GM23248 (cell line): Measurements from ENCODE around the gene CYTL1. TPM values are rescaled to one million over a fixed set of nuclear protein-coding genes. Genes with fewer than 3 reads are reported as not detected.

ENCODE experiments used
- DNase-seq: peaks from one replicate; pipeline ENCODE4 v3.0.0-alpha.2; 2015
- H2AFZ ChIP-seq: fragments of 200-600 bp; sonication (generic); 2 replicates; pipeline ENCODE4 v1.6.1; 2016; ENCODE audit warnings: antibody characterized with exemption
- H3F3A ChIP-seq: fragments of 200-600 bp; sonication (generic); 2 replicates; pipeline ENCODE4 v1.6.1; 2016; ENCODE audit warnings: mild to moderate bottlenecking, antibody characterized with exemption, mixed run types; ENCODE audit not compliant: insufficient read depth
- H3K27ac ChIP-seq: fragments of 200-600 bp; sonication (generic); 2 replicates; pipeline ENCODE4 v1.5.1; 2016; ENCODE audit warnings: mild to moderate bottlenecking
- H3K27me3 ChIP-seq: fragments of 200-600 bp; sonication (generic); replicated peaks from 2 replicates; pipeline ENCODE4 v1.6.1; 2016; ENCODE audit warnings: mild to moderate bottlenecking; ENCODE audit not compliant: insufficient read depth
- H3K36me3 ChIP-seq: fragments of 200-600 bp; sonication (generic); 2 replicates; pipeline ENCODE4 v1.6.1; 2016; ENCODE audit warnings: low read depth, mild to moderate bottlenecking
- H3K4me1 ChIP-seq: fragments of 200-600 bp; sonication (generic); 2 replicates; pipeline ENCODE4 v1.6.1; 2016; ENCODE audit warnings: mild to moderate bottlenecking; ENCODE audit not compliant: insufficient read depth
- H3K4me2 ChIP-seq: fragments of 200-600 bp; sonication (generic); one replicate; pipeline ENCODE4 v1.6.1; 2016; ENCODE audit warnings: mild to moderate bottlenecking; ENCODE audit not compliant: unreplicated experiment
- H3K4me3 ChIP-seq: fragments of 200-600 bp; sonication (generic); 2 replicates; pipeline ENCODE4 v1.5.1; 2016; ENCODE audit warnings: mild to moderate bottlenecking
- H3K79me2 ChIP-seq: fragments of 200-600 bp; sonication (generic); 2 replicates; pipeline ENCODE4 v1.6.1; 2016; ENCODE audit warnings: mild to moderate bottlenecking; ENCODE audit not compliant: insufficient read depth
- H3K9ac ChIP-seq: fragments of 200-600 bp; sonication (generic); 2 replicates; pipeline ENCODE4 v1.6.1; 2016; ENCODE audit warnings: mild to moderate bottlenecking
- H3K9me2 ChIP-seq: fragments of 200-600 bp; sonication (generic); 2 replicates; pipeline ENCODE4 v1.6.1; 2016; ENCODE audit warnings: mixed run types, mild to moderate bottlenecking, moderate library complexity; ENCODE audit not compliant: insufficient read depth
- H3K9me3 ChIP-seq: fragments of 200-600 bp; sonication (generic); one replicate; pipeline ENCODE4 v1.6.1; 2017; ENCODE audit warnings: low read depth
- H4K20me1 ChIP-seq: fragments of 200-600 bp; sonication (generic); 2 replicates; pipeline ENCODE4 v1.6.0; 2016; ENCODE audit not compliant: insufficient read depth
- EZH2 ChIP-seq: fragments of 200-600 bp; sonication (generic); IDR thresholded peaks from 2 replicates; pipeline ENCODE4 v1.6.1; 2018; ENCODE audit warnings: antibody characterized with exemption, mild to moderate bottlenecking; ENCODE audit not compliant: insufficient read depth, poor library complexity, severe bottlenecking
- EZH2phosphoT487 ChIP-seq: fragments of 200-600 bp; sonication (generic); IDR thresholded peaks from 2 replicates; pipeline ENCODE4 v1.6.1; 2018; ENCODE audit warnings: antibody characterized with exemption, moderate library complexity, mild to moderate bottlenecking, low read depth; ENCODE audit not compliant: insufficient read depth
- WGBS, 2 experiments: methylation state at CpG; one replicate each; pipeline ENCODE4 v1.1.6; 2015 to 2017; ENCODE audit warnings: low lambda C conversion rate in 2 of 2, low coverage in 1 of 2; ENCODE audit errors: missing lambda C conversion rate in 2 of 2; 5-methylcytosine and 5-hydroxymethylcytosine counted together
- in situ Hi-C: fragments of 300-500 bp; cut with MboI; formaldehyde crosslinking; loops from 2 replicates; pipeline ENCODE4 v1.15.0; 2020
- polyA plus RNA-seq: library from polyadenylated mRNA; unstranded; fragments of >200 nt; fragmentation: Nextera tagmentation; extraction: Ambion mirVana; gene quantifications from 2 replicates; pipeline ENCODE4 v1.2.1, GENCODE V29; 2016
- total RNA-seq: library from RNA; depleted of rRNA; stranded (reverse); fragments of >200 nt; shearing (Covaris generic); gene quantifications from 2 replicates; pipeline ENCODE4 v1.2.3, GENCODE V29; 2014; rRNA removed

Gene CYTL1
- total and polyA plus RNA-seq, 2 experiments from 2014 or later: 1.1 TPM; not detected in 1

DNA sequence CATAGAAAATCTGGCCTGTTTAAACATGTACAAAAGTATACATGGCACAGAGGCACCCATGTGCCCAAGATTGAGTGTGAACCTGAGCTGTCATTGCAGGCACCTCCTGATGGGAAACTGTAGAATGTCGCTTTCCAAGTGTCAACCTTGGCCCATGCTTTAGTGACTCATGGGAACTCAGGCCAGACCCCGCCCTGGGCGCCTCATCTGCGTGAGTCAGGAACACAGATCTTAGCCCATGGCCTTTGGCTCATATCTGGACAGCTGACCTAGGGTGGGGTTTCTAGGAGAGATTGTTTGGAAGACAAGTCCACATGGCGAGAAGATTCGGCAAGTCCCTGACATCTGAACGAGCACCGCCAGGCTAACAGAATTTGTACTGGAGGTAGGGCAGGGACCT lies 50.0 kb downstream of the CYTL1 start:
- H3K27me3 ChIP-seq: no peaks in the 10 kb centered on the region
- H3F3A ChIP-seq: no peaks in the 10 kb centered on the region
- WGBS, 2 experiments: 6 to 7% methylated on average over 8 of the region's 8 CpGs
- H3K9me3 ChIP-seq: no peaks in the 10 kb centered on the region
- no peak for TF ChIP-seq EZH2
- no peak for TF ChIP-seq EZH2phosphoT487
- in situ Hi-C loops: no loop called here
- H3K9me2 ChIP-seq: no peaks in the 10 kb centered on the region
- peak overlapping the region; percentile 62 for H2AFZ ChIP-seq
- H4K20me1 ChIP-seq: no peaks in the 10 kb centered on the region
- H3K4me1 ChIP-seq: peaks cover 19% of the 10 kb centered on the region
- peak overlapping the region; percentile 28; the same call in 1 of the 2 replicates for H3K4me3 ChIP-seq
- H3K9ac ChIP-seq: peak overlapping the region; percentile 57
- peak overlapping the region; percentile 55 for H3K4me2 ChIP-seq
- no peaks in the 10 kb centered on the region for H3K79me2 ChIP-seq
- H3K36me3 ChIP-seq: no peaks in the 10 kb centered on the region
- peak; percentile 93 for DNase-seq
- H3K27ac ChIP-seq: peak overlapping the region; percentile 56

GRCh38 chr4:4968161-4968725 lies 51.0 kb downstream of the CYTL1 start:
- H3F3A ChIP-seq: no peaks in the 10 kb centered on the region
- H3K36me3 ChIP-seq: no peaks in the 10 kb centered on the region
- no peak overlapping the region for H3K27ac ChIP-seq
- TF ChIP-seq EZH2: no peak
- TF ChIP-seq EZH2phosphoT487: no peak
- H3K9me2 ChIP-seq: no peaks in the 10 kb centered on the region
- H3K79me2 ChIP-seq: no peaks in the 10 kb centered on the region
- 93 to 95% methylated on average over 4 of the region's 4 CpGs for WGBS, 2 experiments
- peaks cover 19% of the 10 kb centered on the region for H3K4me1 ChIP-seq
- H3K9me3 ChIP-seq: peaks cover 4% of the 10 kb centered on the region
- no peak overlapping the region for H2AFZ ChIP-seq
- H3K4me2 ChIP-seq: no peak overlapping the region
- in situ Hi-C loops: no loop called here
- DNase-seq: peak; percentile 19
- no peak overlapping the region for H3K9ac ChIP-seq
- no peaks in the 10 kb centered on the region for H4K20me1 ChIP-seq
- no peaks in the 10 kb centered on the region for H3K27me3 ChIP-seq
- no peak overlapping the region for H3K4me3 ChIP-seq

Other genes with a start within 250 kb of the CYTL1 start
- 26.1 and 32.1 TPM in 2 replicates for gene MSX1, start 159.8 kb downstream of the CYTL1 start, total RNA-seq
- 16.8 and 17.2 TPM in 2 replicates for gene MSX1, start 159.8 kb downstream of the CYTL1 start, polyA plus RNA-seq
- gene STK32B, start 32.0 kb upstream of the CYTL1 start, total RNA-seq: 6.1 and 6.4 TPM in 2 replicates
- 4.9 and 5.4 TPM in 2 replicates for gene STK32B, start 32.0 kb upstream of the CYTL1 start, polyA plus RNA-seq